H1 (cell line): ENCODE results near the gene SERAC1.

Experiments used
- CBX5 ChIP-seq: fragments of 300-800, 300-1000 bp; sonication (generic); IDR thresholded peaks from 2 replicates; pipeline ENCODE4 v1.7.1; 2016; ENCODE audit warnings: antibody characterized with exemption, low read length, low read depth
- EP300 ChIP-seq, 2 experiments: IDR thresholded peaks; 1 replicate in 1 of 2; 2 replicates in 1 of 2; pipeline ENCODE4 v1.6.1; 2011 to 2012; ENCODE audit warnings: low read depth in 2 of 2, low read length in 2 of 2, mild to moderate bottlenecking in 2 of 2, borderline replicate concordance in 1 of 2, inconsistent platforms in 1 of 2, moderate library complexity in 1 of 2
- NRF1 ChIP-seq: IDR thresholded peaks from 2 replicates; pipeline ENCODE4 v1.6.1; 2011; ENCODE audit warnings: mild to moderate bottlenecking, low read depth, low read length, improper control_type of control experiment
- POLR2A ChIP-seq, 2 experiments: IDR thresholded peaks; 1 replicate in 1 of 2; 2 replicates in 1 of 2; pipeline ENCODE4 v1.6.1; 2011; ENCODE audit warnings: low read depth in 2 of 2, low read length in 2 of 2, mild to moderate bottlenecking in 2 of 2; ENCODE audit errors: control extremely low read depth in 1 of 2
- TF ChIP-seq, protein P1 (sequence below), 3 experiments: IDR thresholded peaks; 1 replicate in 2 of 3; 2 replicates in 1 of 3; pipeline versions ENCODE4 v1.5.1 to v1.6.1; 2011; ENCODE audit warnings: low read length in 3 of 3, mild to moderate bottlenecking in 3 of 3, inconsistent platforms in 2 of 3, low read depth in 1 of 3, moderate library complexity in 1 of 3; ENCODE audit not compliant: insufficient read depth in 1 of 3; ENCODE audit errors: control extremely low read depth in 1 of 3
- TF ChIP-seq, protein P2 (sequence below): IDR thresholded peaks from 2 replicates; pipeline ENCODE4 v1.6.1; 2012; ENCODE audit warnings: inconsistent platforms
- TF ChIP-seq, protein P3 (sequence below): IDR thresholded peaks from 2 replicates; pipeline ENCODE4 v1.6.1; 2011; ENCODE audit warnings: low read depth, mild to moderate bottlenecking, low read length; ENCODE audit not compliant: insufficient read depth

DNA sequence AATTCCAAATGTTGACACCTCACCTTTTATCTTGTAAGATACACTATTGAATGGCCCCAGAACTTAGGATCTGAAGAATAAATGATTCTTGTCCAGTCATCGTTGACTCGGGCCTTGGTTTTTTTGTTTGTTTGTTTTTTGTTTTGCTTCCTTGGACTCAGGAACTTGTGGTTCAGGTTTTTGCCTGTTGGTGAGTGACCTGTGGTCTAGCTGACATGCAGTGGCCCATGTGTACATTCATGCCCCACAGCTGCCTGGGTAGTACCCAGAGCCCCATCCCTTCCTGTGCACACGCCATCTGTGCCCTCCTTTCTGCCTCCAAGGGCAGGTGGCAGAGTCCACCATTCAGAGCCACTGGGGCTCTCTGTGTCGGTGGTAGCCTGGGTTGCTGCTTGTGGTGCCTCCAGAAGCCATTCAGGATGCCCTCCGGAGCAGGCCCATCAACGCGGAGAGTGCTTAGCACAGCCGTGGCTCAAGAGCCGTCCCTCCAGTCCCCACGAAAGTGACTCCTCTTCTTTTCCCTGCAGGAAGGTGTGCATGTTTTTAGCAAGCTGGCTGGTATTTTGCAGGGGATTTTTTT lies 100.5 kb downstream of the SERAC1 start:
- TF ChIP-seq NRF1 (no peak), POLR2A (IDR thresholded peaks at IDR 0.05; ENCODE audit: control extremely low read depth in 1 of 2, low read depth in 2 of 2, low read length in 2 of 2) (no peak), EP300 (IDR thresholded peaks at IDR 0.05; ENCODE audit: borderline replicate concordance in 1 of 2, low read depth in 2 of 2, low read length in 2 of 2) (no peak), CBX5 (no peak)
- TF ChIP-seq, protein P1, sequence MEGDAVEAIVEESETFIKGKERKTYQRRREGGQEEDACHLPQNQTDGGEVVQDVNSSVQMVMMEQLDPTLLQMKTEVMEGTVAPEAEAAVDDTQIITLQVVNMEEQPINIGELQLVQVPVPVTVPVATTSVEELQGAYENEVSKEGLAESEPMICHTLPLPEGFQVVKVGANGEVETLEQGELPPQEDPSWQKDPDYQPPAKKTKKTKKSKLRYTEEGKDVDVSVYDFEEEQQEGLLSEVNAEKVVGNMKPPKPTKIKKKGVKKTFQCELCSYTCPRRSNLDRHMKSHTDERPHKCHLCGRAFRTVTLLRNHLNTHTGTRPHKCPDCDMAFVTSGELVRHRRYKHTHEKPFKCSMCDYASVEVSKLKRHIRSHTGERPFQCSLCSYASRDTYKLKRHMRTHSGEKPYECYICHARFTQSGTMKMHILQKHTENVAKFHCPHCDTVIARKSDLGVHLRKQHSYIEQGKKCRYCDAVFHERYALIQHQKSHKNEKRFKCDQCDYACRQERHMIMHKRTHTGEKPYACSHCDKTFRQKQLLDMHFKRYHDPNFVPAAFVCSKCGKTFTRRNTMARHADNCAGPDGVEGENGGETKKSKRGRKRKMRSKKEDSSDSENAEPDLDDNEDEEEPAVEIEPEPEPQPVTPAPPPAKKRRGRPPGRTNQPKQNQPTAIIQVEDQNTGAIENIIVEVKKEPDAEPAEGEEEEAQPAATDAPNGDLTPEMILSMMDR (IDR thresholded peaks at IDR 0.05; ENCODE audit: control extremely low read depth in 1 of 3, insufficient read depth in 1 of 3, low read depth in 1 of 3, low read length in 3 of 3): no peak
- TF ChIP-seq, protein P2, sequence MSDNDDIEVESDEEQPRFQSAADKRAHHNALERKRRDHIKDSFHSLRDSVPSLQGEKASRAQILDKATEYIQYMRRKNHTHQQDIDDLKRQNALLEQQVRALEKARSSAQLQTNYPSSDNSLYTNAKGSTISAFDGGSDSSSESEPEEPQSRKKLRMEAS: no peak
- TF ChIP-seq, protein P3, sequence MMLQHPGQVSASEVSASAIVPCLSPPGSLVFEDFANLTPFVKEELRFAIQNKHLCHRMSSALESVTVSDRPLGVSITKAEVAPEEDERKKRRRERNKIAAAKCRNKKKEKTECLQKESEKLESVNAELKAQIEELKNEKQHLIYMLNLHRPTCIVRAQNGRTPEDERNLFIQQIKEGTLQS: no peak
